Raji (cell line): ENCODE results near the gene CELSR2.

ENCODE experiments used
- POLR2A ChIP-seq: IDR thresholded peaks from 2 replicates; pipeline ENCODE4 v1.6.1; 2011; ENCODE audit warnings: low read depth, low read length, control low read depth; ENCODE audit not compliant: insufficient read depth

CELSR2 gene

DNA sequence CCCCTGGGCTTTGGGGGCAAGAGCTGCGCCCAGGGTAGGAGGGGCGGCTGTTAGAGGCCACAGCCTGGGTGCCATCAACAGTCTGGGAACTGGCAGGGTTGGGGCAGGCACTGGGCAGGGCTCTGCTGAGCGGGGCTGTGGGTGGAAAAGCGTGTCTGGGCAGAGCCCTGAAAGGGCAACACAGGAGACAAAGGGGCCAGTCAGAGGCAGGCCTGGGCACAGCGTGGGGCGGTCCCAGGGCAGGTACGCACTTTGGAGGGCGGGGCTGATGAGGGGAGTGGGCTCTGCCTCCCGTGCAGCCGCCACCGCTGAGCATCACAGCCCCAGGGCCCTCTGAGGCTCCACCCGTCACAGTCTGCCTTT, 13.9 kb downstream of the CELSR2 start:
- TF ChIP-seq POLR2A, result no peak

DNA sequence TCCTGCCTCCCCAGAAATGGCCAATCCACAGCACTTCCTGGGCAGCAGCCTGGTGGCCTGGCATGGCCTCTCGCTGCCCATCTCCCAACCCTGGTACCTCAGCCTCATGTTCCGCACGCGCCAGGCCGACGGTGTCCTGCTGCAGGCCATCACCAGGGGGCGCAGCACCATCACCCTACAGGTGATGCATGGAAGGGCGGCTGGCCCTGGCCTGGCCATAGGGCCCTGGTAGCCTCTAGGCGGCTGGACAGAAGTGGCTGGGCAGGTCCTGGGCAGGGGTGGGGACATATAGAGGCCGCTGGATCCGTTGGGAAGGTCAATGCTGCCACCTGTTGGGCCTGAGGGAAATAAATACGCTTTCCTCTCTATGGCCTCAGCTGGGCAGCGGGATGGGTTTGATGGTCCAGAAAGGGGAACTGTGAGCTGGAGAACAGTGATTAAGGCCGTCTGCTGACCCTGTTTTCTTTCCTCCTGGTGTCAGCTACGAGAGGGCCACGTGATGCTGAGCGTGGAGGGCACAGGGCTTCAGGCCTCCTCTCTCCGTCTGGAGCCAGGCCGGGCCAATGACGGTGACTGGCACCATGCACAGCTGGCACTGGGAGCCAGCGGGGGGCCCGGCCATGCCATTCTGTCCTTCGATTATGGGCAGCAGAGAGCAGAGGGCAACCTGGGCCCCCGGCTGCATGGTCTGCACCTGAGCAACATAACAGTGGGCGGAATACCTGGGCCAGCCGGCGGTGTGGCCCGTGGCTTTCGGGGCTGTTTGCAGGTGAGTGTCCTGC, 14.4 kb downstream of the CELSR2 start:
- no peak for TF ChIP-seq POLR2A

DNA sequence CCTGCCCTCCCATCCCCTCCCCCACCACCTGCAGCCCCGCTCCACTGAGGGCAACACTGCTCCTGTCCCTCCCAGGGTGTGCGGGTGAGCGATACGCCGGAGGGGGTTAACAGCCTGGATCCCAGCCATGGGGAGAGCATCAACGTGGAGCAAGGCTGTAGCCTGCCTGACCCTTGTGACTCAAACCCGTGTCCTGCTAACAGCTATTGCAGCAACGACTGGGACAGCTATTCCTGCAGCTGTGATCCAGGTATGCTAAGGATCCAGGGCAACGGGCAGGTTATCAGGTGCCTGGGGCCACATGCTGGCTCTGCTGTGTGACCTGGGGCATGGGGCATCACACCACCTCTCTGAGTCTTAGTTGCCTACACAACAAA, 15.0 kb downstream of the CELSR2 start:
- no peak for TF ChIP-seq POLR2A

DNA sequence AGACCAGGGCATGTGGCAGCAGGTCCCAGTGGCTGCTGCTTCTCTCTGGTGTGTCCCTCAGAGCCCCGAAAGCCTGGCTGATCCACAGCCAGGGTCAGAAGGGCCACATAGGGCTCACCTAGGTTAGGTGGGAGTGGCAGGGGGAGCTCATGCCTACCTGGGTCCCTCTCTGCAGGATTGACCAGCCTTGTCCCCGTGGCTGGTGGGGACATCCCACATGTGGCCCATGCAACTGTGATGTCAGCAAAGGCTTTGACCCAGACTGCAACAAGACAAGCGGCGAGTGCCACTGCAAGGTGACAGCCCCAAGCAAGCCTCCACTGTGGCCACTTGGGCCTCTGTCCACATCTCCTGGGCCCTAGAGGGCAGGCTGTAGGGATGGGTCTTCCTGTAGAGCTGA, 15.7 kb downstream of the CELSR2 start:
- no peak for TF ChIP-seq POLR2A

DNA sequence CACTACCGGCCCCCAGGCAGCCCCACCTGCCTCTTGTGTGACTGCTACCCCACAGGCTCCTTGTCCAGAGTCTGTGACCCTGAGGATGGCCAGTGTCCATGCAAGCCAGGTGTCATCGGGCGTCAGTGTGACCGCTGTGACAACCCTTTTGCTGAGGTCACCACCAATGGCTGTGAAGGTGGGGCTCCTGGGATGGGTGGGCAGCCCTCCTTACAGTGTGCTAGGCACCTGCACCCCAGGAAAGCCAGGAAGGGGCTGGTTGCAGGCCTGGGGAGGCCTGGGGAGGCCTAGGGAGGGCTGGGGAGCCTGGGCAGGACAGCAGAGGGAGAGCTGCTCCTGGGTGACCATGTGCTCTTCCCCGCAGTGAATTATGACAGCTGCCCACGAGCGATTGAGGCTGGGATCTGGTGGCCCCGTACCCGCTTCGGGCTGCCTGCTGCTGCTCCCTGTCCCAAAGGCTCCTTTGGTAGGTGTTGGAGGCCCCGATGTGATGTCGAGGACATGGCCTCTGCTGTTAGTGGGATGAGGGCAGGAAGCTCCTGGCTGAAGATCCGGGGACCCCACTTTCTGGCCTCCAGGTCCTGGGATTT, 16.5 kb downstream of the CELSR2 start:
- TF ChIP-seq POLR2A, result no peak

DNA sequence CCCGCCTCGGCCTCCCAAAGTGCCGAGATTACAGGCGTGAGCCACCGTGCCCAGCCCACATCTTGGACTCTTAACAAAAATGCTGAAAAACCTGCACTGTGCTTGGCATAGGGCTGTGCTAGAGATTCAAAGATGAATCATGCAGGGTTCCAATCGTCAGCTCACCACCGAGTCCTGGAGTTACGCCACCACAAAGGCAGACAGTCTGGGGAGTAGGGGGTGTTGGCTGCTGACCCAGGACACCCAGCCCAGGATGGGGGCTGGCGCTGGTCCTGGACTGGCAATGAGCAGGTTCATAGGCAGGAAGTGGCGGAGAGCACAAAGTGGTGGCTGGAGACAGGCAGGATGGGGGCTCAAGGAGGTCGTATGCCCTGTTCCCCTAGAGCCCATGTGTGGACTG, 17.6 kb downstream of the CELSR2 start:
- TF ChIP-seq POLR2A, result no peak

DNA sequence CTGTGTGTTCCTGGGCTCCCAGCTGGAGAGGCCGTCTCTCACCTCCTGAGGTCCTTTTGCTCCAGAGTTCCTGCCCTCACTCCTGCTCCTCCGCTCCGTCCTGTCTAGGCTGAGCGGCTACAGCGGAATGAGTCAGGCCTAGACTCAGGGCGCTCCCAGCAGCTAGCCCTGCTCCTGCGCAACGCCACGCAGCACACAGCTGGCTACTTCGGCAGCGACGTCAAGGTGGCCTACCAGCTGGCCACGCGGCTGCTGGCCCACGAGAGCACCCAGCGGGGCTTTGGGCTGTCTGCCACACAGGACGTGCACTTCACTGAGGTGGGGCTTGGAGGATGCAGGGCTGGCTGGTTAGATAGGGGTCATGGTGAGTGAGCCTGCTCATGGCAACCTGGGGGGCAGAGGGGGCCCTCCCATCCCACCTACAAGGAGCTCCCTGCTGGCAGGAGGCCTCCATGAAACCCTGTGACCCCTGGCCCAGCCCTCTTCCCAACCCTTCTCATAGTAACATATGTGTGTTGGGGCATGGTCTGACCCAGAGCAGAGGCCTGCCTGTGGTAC, 18.5 kb downstream of the CELSR2 start:
- TF ChIP-seq POLR2A, result no peak

DNA sequence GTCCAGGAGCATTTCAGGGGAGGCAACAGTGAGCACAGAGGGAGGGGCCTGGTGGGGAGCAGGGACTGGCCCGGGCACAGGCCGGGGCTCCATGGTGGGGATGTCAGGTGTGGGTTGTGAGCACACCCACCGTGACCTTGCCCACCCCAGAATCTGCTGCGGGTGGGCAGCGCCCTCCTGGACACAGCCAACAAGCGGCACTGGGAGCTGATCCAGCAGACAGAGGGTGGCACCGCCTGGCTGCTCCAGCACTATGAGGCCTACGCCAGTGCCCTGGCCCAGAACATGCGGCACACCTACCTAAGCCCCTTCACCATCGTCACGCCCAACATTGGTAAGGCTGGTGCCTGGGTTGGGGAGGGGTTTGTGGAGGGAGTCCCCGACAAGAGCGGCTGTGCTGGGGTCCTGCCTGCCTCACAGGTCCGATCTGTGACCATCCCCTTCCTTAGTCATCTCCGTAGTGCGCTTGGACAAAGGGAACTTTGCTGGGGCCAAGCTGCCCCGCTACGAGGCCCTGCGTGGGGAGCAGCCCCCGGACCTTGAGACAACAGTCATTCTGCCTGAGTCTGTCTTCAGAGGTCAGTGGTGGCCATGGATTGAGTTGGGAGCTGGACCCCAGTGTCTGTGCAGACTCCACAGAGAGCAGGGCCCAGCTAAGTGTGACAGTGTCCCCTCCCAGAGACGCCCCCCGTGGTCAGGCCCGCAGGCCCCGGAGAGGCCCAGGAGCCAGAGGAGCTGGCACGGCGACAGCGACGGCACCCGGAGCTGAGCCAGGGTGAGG, 19.3 kb downstream of the CELSR2 start:
- TF ChIP-seq POLR2A, result no peak

DNA sequence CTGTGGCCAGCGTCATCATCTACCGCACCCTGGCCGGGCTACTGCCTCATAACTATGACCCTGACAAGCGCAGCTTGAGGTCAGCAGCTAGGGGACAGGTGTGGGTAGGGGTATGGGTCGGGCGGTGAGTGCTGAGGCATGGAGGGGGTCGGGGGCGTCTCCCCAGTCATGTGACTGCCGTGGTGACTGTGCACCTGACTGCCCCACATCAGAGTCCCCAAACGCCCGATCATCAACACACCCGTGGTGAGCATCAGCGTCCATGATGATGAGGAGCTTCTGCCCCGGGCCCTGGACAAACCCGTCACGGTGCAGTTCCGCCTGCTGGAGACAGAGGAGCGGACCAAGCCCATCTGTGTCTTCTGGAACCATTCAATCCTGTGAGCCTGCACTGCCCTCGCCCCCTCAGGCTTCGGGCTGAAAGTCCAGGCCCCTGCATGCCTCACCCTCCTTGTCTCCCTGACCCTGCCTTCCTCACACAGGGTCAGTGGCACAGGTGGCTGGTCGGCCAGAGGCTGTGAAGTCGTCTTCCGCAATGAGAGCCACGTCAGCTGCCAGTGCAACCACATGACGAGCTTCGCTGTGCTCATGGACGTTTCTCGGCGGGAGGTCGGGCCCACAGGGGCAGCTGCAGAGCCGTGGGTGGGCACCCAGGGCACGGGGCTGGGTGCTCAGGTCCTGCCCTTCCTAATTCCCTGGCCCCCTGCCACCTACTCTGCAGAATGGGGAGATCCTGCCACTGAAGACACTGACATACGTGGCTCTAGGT, 20.1 kb downstream of the CELSR2 start:
- no peak for TF ChIP-seq POLR2A

DNA sequence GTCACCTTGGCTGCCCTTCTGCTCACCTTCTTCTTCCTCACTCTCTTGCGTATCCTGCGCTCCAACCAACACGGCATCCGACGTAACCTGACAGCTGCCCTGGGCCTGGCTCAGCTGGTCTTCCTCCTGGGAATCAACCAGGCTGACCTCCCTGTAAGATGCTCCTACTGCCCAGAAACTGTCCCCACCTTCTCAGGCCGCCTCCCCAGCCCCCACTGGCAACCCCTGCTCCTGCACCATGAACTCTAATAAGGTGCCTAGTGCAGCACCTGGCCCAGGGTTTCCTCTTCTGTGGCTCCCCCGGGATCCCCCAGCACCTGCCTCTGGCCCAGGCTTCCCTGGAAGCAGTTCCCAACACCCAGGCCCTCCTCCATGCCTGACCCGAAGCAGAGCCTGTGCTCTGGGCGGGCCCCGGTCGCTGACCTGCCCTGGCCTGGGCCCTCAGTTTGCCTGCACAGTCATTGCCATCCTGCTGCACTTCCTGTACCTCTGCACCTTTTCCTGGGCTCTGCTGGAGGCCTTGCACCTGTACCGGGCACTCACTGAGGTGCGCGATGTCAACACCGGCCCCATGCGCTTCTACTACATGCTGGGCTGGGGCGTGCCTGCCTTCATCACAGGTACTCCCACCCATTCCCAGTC, 20.8 kb downstream of the CELSR2 start:
- TF ChIP-seq POLR2A, result no peak

DNA sequence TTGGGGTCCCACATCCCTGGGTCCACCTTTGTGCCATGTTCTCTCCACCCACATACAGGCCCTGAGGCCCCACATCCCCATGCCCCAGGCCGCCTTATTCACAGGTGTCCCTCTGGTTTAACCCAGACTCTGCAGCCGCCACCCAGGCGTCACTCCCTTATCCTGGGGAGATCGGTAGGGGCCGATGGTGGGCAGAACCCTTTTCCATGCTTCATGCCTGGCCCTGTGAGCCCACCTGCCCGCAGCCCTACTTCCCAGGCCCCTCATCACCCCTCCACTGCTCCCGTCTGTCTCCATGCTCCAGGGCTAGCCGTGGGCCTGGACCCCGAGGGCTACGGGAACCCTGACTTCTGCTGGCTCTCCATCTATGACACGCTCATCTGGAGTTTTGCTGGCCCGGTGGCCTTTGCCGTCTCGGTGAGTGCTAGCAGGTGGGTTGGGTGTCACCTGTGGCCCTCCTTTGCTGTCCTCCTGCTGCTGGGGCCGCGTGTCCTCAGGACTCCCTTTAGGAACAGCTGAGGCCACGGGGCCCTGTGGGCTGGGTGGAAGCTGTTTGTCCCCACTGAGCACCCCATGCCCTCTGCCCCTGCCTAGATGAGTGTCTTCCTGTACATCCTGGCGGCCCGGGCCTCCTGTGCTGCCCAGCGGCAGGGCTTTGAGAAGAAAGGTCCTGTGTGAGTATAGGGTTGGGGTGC, 21.4 kb downstream of the CELSR2 start:
- no peak for TF ChIP-seq POLR2A

DNA sequence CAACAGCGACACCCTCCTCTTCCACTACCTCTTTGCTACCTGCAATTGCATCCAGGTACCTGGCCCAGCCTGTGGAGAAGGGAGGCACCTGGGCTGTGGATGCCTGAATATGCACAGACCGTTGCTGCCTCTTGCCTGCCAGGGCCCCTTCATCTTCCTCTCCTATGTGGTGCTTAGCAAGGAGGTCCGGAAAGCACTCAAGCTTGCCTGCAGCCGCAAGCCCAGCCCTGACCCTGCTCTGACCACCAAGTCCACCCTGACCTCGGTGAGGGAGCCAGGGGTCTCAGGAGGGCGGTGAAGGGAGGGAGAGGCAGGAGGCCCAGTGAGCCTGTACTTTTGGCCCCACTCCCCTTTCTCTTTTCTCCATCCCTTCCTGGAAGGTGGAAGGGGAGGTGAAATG, 22.1 kb downstream of the CELSR2 start:
- TF ChIP-seq POLR2A, result no peak

DNA sequence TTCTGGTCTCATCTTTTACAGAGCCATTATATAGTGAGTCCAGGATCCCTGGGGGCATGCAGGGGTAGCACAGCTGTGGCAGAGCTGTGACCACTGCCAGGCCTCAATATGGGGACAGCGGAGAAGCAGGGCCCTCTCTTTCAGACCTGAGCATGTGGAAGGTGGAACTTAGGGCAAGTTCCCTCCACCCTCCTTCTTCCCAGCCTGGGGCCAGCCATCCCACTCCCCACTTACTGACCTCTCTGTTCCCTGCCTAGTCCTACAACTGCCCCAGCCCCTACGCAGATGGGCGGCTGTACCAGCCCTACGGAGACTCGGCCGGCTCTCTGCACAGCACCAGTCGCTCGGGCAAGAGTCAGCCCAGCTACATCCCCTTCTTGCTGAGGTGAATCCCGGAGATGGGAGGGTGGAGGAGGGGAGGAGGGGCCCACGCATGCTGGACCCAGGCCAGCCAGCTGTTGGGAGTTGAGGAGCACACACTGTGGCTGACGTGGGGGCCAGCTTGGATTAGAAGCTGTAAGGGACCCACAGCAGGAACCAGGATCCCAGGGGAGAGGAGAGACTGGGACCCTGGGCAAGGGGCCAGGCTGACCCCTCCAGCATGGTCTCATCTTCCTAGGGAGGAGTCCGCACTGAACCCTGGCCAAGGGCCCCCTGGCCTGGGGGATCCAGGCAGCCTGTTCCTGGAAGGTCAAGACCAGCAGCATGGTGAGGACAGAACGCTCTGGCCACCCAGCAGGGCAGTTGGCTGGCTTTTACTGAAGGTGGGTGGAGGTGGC, 22.9 kb downstream of the CELSR2 start:
- TF ChIP-seq POLR2A, result no peak

DNA sequence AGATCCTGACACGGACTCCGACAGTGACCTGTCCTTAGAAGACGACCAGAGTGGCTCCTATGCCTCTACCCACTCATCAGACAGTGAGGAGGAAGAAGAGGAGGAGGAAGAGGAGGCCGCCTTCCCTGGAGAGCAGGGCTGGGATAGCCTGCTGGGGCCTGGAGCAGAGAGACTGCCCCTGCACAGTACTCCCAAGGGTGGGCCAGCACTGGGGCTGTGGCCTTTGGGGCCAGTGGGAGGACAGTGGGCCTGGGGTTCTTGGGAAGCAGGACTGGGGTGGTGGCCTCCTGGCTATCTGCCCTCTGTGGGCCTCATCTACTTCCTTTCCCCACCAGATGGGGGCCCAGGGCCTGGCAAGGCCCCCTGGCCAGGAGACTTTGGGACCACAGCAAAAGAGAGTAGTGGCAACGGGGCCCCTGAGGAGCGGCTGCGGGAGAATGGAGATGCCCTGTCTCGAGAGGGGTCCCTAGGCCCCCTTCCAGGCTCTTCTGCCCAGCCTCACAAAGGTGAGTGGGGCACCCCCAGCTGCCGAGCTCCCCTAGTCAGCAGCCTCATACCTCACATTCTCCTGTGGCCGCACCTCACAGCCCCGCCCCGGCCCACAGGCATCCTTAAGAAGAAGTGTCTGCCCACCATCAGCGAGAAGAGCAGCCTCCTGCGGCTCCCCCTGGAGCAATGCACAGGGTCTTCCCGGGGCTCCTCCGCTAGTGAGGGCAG, 23.6 kb downstream of the CELSR2 start:
- TF ChIP-seq POLR2A, result no peak
